H1 (cell line): ENCODE measurements around the gene SYP. TPM values are rescaled to one million over a fixed set of nuclear protein-coding genes. Genes with fewer than 3 reads are reported as not detected.

Experiments
- JUN ChIP-seq: IDR thresholded peaks from 2 replicates; pipeline ENCODE4 v1.6.1; 2011; ENCODE audit warnings: low read depth, mild to moderate bottlenecking, improper control_type of control experiment, low read length
- polyA plus RNA-seq, 7 experiments: library from polyadenylated mRNA; depleted of rRNA in 3 of 7; stranded (reverse) in 5 of 7; unstranded in 2 of 7; fragments of >200 nt in 5 of 7; fragments of 200-250 nt in 2 of 7; gene quantifications; 1 replicate in 5 of 7; 2 replicates in 1 of 7; 4 replicates in 1 of 7; pipeline versions ENCODE4 v1.2.1 to v1.2.3, GENCODE V29; 2011 to 2013; ENCODE audit warnings: missing spikeins in 2 of 7, mixed read lengths in 2 of 7
- total RNA-seq: library from RNA; stranded (reverse); fragmentation: NEBNext Ultra II Directional; extraction: Animal tissue kit (Norgen Biotek cat#: 25700); gene quantifications from 2 replicates; pipeline ENCODE4 v1.2.1, GENCODE V29; 2021

Gene SYP
- total and polyA plus RNA-seq, 2 of the 8 experiments (the other 6 are each of a cell fraction or from before 2014, with no cell fraction given): 4.3 to 10.8 TPM

GRCh38 chrX:49203536-49203935, 3.5 kb upstream of the SYP start (continued):
- TF ChIP-seq JUN: no peak
